Measurements from ENCODE around the gene ASB5.
"Not testable (repeated sequence)": the region's sequence is repeated elsewhere in the genome, so short reads cannot be mapped to it uniquely, and the experiment has no call there.

ASB5 gene

GRCh38 chr4:176279560-176279959 lies 10.5 kb upstream of the ASB5 start:
- H3K27me3 ChIP-seq (ENCODE audit: insufficient read depth, low read length); H3K79me2 ChIP-seq (ENCODE audit: control insufficient read depth, insufficient read depth, low read length, poor library complexity); H2AK5ac ChIP-seq (ENCODE audit: low read length); H3K4me1 ChIP-seq (ENCODE audit: control insufficient read depth in 1 of 2, insufficient read depth in 2 of 2, low read length in 2 of 2); H2BK5ac ChIP-seq (ENCODE audit: low read depth, low read length, poor library complexity); H3K4me2 ChIP-seq (ENCODE audit: low read length); H3K18ac ChIP-seq (ENCODE audit: low read length); H2BK120ac ChIP-seq (ENCODE audit: insufficient read depth, low read length, poor library complexity); H4K8ac ChIP-seq (ENCODE audit: low read depth, low read length); H3K27ac ChIP-seq (ENCODE audit: low read depth, low read length); H3K36me3 ChIP-seq (ENCODE audit: control insufficient read depth in 1 of 2, insufficient read depth in 2 of 2, low read length in 2 of 2); H3K23ac ChIP-seq (ENCODE audit: low read length); H3K9me3 ChIP-seq (ENCODE audit: insufficient read depth, low read depth, low read length); H3K4me3 ChIP-seq (ENCODE audit: low read depth, low read length); H4K12ac ChIP-seq (ENCODE audit: low read depth, low read length); H4K91ac ChIP-seq (ENCODE audit: low read depth, low read length); H3K14ac ChIP-seq (ENCODE audit: low read length); H2AFZ ChIP-seq (ENCODE audit: insufficient read depth, low read length, poor library complexity); H3K9ac ChIP-seq (ENCODE audit: low read length); H3K4ac ChIP-seq (ENCODE audit: low read depth, low read length); H3K79me1 ChIP-seq (ENCODE audit: low read length); H2BK12ac ChIP-seq (ENCODE audit: low read length); DNase-seq: not testable (repeated sequence)
- WGBS (ENCODE audit: extremely low coverage, insufficient coverage, insufficient read length), result no CpG with 5 or more reads among the region's 1 CpG

- WGBS (ENCODE audit: extremely low coverage, insufficient coverage, insufficient read length), result no CpG with 5 or more reads among the region's 13 CpGs
- Histone ChIP-seq H3K14ac (ENCODE audit: low read length) (no peak overlapping the region), H3K4me3 (ENCODE audit: low read depth, low read length) (no peak overlapping the region)
Observed at GRCh38 chr4:176277162-176277904, 8.3 kb upstream of the ASB5 start.

GRCh38 chr4:176276710-176277109 lies 7.7 kb upstream of the ASB5 start:
- H4K91ac ChIP-seq (ENCODE audit: low read depth, low read length), result no peak overlapping the region
- no peaks in the 10 kb centered on the region for H3K9me3 ChIP-seq (ENCODE audit: insufficient read depth, low read depth, low read length)
- no peak overlapping the region for H4K8ac ChIP-seq (ENCODE audit: low read depth, low read length)
- H3K9ac ChIP-seq (ENCODE audit: low read length), result no peak overlapping the region
- no peak overlapping the region for H2AFZ ChIP-seq (ENCODE audit: insufficient read depth, low read length, poor library complexity)
- DNase-seq, result no peak
- H3K36me3 ChIP-seq (ENCODE audit: control insufficient read depth in 1 of 2, insufficient read depth in 2 of 2, low read length in 2 of 2), result no peaks in the 10 kb centered on the region
- no peak overlapping the region for H4K12ac ChIP-seq (ENCODE audit: low read depth, low read length)
- no CpG with 5 or more reads among the region's 8 CpGs for whole genome bisulfite sequencing (ENCODE audit: extremely low coverage, insufficient coverage, insufficient read length)
- H3K4me1 ChIP-seq (ENCODE audit: control insufficient read depth in 1 of 2, insufficient read depth in 2 of 2, low read length in 2 of 2), result no peaks in the 10 kb centered on the region
- H3K4me2 ChIP-seq (ENCODE audit: low read length), result no peak overlapping the region
- H3K23ac ChIP-seq (ENCODE audit: low read length), result no peak overlapping the region
- no peaks in the 10 kb centered on the region for H3K27me3 ChIP-seq (ENCODE audit: insufficient read depth, low read length)
- H2BK5ac ChIP-seq (ENCODE audit: low read depth, low read length, poor library complexity), result no peak overlapping the region
- no peak overlapping the region for H3K18ac ChIP-seq (ENCODE audit: low read length)
- H3K79me1 ChIP-seq (ENCODE audit: low read length), result no peaks in the 10 kb centered on the region
- H3K4me3 ChIP-seq (ENCODE audit: low read depth, low read length), result no peak overlapping the region
- H2AK5ac ChIP-seq (ENCODE audit: low read length), result no peak overlapping the region
- no peak overlapping the region for H2BK12ac ChIP-seq (ENCODE audit: low read length)
- H3K4ac ChIP-seq (ENCODE audit: low read depth, low read length), result no peak overlapping the region
- no peak overlapping the region for H3K14ac ChIP-seq (ENCODE audit: low read length)
- no peak overlapping the region for H2BK120ac ChIP-seq (ENCODE audit: insufficient read depth, low read length, poor library complexity)
- H3K79me2 ChIP-seq (ENCODE audit: control insufficient read depth, insufficient read depth, low read length, poor library complexity), result no peaks in the 10 kb centered on the region
- H3K27ac ChIP-seq (ENCODE audit: low read depth, low read length), result no peak overlapping the region

More at GRCh38 chr4:176277162-176277904, 8.3 kb upstream of the ASB5 start:
- Histone ChIP-seq H2AK5ac (ENCODE audit: low read length) (no peak overlapping the region), H3K18ac (ENCODE audit: low read length) (no peak overlapping the region), H3K27me3 (ENCODE audit: insufficient read depth, low read length) (no peaks in the 10 kb centered on the region), H4K8ac (ENCODE audit: low read depth, low read length) (no peak overlapping the region), H2BK12ac (ENCODE audit: low read length) (no peak overlapping the region), H3K4me2 (ENCODE audit: low read length) (no peak overlapping the region), H3K79me1 (ENCODE audit: low read length) (no peaks in the 10 kb centered on the region), H3K9ac (ENCODE audit: low read length) (no peak overlapping the region), H3K23ac (ENCODE audit: low read length) (no peak overlapping the region), H3K4ac (ENCODE audit: low read depth, low read length) (no peak overlapping the region), H3K79me2 (ENCODE audit: control insufficient read depth, insufficient read depth, low read length, poor library complexity) (no peaks in the 10 kb centered on the region), H4K91ac (ENCODE audit: low read depth, low read length) (no peak overlapping the region), H2BK120ac (ENCODE audit: insufficient read depth, low read length, poor library complexity) (no peak overlapping the region), H3K27ac (ENCODE audit: low read depth, low read length) (no peak overlapping the region), H3K9me3 (ENCODE audit: insufficient read depth, low read depth, low read length) (no peaks in the 10 kb centered on the region), H3K36me3 (ENCODE audit: control insufficient read depth in 1 of 2, insufficient read depth in 2 of 2, low read length in 2 of 2) (no peaks in the 10 kb centered on the region), H2AFZ (ENCODE audit: insufficient read depth, low read length, poor library complexity) (peak overlapping the region; percentile 6), H3K4me1 (ENCODE audit: control insufficient read depth in 1 of 2, insufficient read depth in 2 of 2, low read length in 2 of 2) (no peaks in the 10 kb centered on the region), H2BK5ac (ENCODE audit: low read depth, low read length, poor library complexity) (no peak overlapping the region), H4K12ac (ENCODE audit: low read depth, low read length) (no peak overlapping the region)
- peak; percentile 32 to 61 for DNase-seq

- Histone ChIP-seq H3K4ac (ENCODE audit: low read depth, low read length) (no peak overlapping the region), H3K36me3 (ENCODE audit: control insufficient read depth in 1 of 2, insufficient read depth in 2 of 2, low read length in 2 of 2) (no peaks in the 10 kb centered on the region), H3K23ac (ENCODE audit: low read length) (no peak overlapping the region), H3K14ac (ENCODE audit: low read length) (no peak overlapping the region), H4K91ac (ENCODE audit: low read depth, low read length) (no peak overlapping the region), H3K4me2 (ENCODE audit: low read length) (no peak overlapping the region), H3K27ac (ENCODE audit: low read depth, low read length) (no peak overlapping the region), H4K8ac (ENCODE audit: low read depth, low read length) (no peak overlapping the region), H3K79me1 (ENCODE audit: low read length) (no peaks in the 10 kb centered on the region), H2BK5ac (ENCODE audit: low read depth, low read length, poor library complexity) (no peak overlapping the region), H2AFZ (ENCODE audit: insufficient read depth, low read length, poor library complexity) (no peak overlapping the region), H3K27me3 (ENCODE audit: insufficient read depth, low read length) (no peaks in the 10 kb centered on the region), H3K4me1 (ENCODE audit: control insufficient read depth in 1 of 2, insufficient read depth in 2 of 2, low read length in 2 of 2) (no peaks in the 10 kb centered on the region), H3K18ac (ENCODE audit: low read length) (no peak overlapping the region), H2BK12ac (ENCODE audit: low read length) (no peak overlapping the region), H3K79me2 (ENCODE audit: control insufficient read depth, insufficient read depth, low read length, poor library complexity) (no peaks in the 10 kb centered on the region), H3K9ac (ENCODE audit: low read length) (no peak overlapping the region), H2BK120ac (ENCODE audit: insufficient read depth, low read length, poor library complexity) (no peak overlapping the region), H4K12ac (ENCODE audit: low read depth, low read length) (no peak overlapping the region), H3K4me3 (ENCODE audit: low read depth, low read length) (no peak overlapping the region), H3K9me3 (ENCODE audit: insufficient read depth, low read depth, low read length) (no peaks in the 10 kb centered on the region), H2AK5ac (ENCODE audit: low read length) (no peak overlapping the region)
- peak; percentile 26 to 55 for DNase-seq
Observed at GRCh38 chr4:176274441-176274840, 5.4 kb upstream of the ASB5 start.

Data from trophoblast cell (in vitro differentiated cells and primary cell).